ENCODE measurements around the gene POMT1. TPM values are rescaled to one million over a fixed set of nuclear protein-coding genes. Genes with fewer than 3 reads are reported as not detected.

Gene POMT1
- total RNA-seq, 3 donors from 2014 or later (not counting 1 experiment from before 2014, with no cell fraction given) = 35.5 to 38.8 (median 36.3) TPM

- Mint-ChIP-seq H3K9me3 (no peaks in the 10 kb centered on the region), H3K4me1 (peaks cover 6 to 10% of the 10 kb centered on the region in 2 donors), H3K27ac (peak overlapping the region in 1 of 2 donors; percentile 14), H3K36me3 (peaks cover 10% of the 10 kb centered on the region), H3K4me3 (no peak overlapping the region), H3K27me3 (ENCODE audit: low read depth in 2 of 2) (no peaks in the 10 kb centered on the region)
- no peak overlapping the region for H3K27ac ChIP-seq (ENCODE audit: low read length)
- no peaks in the 10 kb centered on the region for H3K4me1 ChIP-seq (ENCODE audit: control insufficient read depth, insufficient read depth, low read length)
- TF ChIP-seq, protein P1, sequence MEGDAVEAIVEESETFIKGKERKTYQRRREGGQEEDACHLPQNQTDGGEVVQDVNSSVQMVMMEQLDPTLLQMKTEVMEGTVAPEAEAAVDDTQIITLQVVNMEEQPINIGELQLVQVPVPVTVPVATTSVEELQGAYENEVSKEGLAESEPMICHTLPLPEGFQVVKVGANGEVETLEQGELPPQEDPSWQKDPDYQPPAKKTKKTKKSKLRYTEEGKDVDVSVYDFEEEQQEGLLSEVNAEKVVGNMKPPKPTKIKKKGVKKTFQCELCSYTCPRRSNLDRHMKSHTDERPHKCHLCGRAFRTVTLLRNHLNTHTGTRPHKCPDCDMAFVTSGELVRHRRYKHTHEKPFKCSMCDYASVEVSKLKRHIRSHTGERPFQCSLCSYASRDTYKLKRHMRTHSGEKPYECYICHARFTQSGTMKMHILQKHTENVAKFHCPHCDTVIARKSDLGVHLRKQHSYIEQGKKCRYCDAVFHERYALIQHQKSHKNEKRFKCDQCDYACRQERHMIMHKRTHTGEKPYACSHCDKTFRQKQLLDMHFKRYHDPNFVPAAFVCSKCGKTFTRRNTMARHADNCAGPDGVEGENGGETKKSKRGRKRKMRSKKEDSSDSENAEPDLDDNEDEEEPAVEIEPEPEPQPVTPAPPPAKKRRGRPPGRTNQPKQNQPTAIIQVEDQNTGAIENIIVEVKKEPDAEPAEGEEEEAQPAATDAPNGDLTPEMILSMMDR (IDR thresholded peaks at IDR 0.05) = no peak
- ATAC-seq = no peak
- intact Hi-C loops (cut with micrococcal nuclease) = no loop called here
- H3K4me3 ChIP-seq (ENCODE audit: low read length) = no peak overlapping the region
- no peak for DNase-seq
- H3K36me3 ChIP-seq (ENCODE audit: control insufficient read depth, insufficient read depth, low read length) = peaks cover 83% of the 10 kb centered on the region
- 96% methylated on average over 23 of the region's 24 CpGs for WGBS (ENCODE audit: insufficient coverage)
- no peaks in the 10 kb centered on the region for H3K9me3 ChIP-seq (ENCODE audit: control insufficient read depth, insufficient read depth, low read length)
- no peaks in the 10 kb centered on the region for H3K27me3 ChIP-seq (ENCODE audit: control insufficient read depth, insufficient read depth, low read length)
These were observed 38.2 kb upstream of the POMT1 start for GRCh38 chr9:131464354-131465000.

- no peaks in the 10 kb centered on the region for H3K27me3 Mint-ChIP-seq (ENCODE audit: low read depth in 2 of 2)
- H3K4me3 ChIP-seq (ENCODE audit: low read length) = no peak overlapping the region
- H3K9me3 Mint-ChIP-seq = no peaks in the 10 kb centered on the region
- no peak overlapping the region for H3K27ac Mint-ChIP-seq
- H3K4me1 Mint-ChIP-seq = peaks cover 15 to 17% of the 10 kb centered on the region in 2 donors
- no peak for DNase-seq
- no peaks in the 10 kb centered on the region for H3K27me3 ChIP-seq (ENCODE audit: control insufficient read depth, insufficient read depth, low read length)
- peaks cover 9% of the 10 kb centered on the region for H3K36me3 Mint-ChIP-seq
- 100% methylated on average over 5 of the region's 6 CpGs for whole genome bisulfite sequencing (ENCODE audit: insufficient coverage)
- no peaks in the 10 kb centered on the region for H3K4me1 ChIP-seq (ENCODE audit: control insufficient read depth, insufficient read depth, low read length)
- H3K36me3 ChIP-seq (ENCODE audit: control insufficient read depth, insufficient read depth, low read length) = peaks cover 83% of the 10 kb centered on the region
- H3K4me3 Mint-ChIP-seq = no peak overlapping the region
- H3K9me3 ChIP-seq (ENCODE audit: control insufficient read depth, insufficient read depth, low read length) = no peaks in the 10 kb centered on the region
- TF ChIP-seq, protein P1 (IDR thresholded peaks at IDR 0.05) = no peak
- intact Hi-C loops (cut with micrococcal nuclease) = no loop called here
- no peak for ATAC-seq
- H3K27ac ChIP-seq (ENCODE audit: low read length) = no peak overlapping the region
These were observed 37.3 kb upstream of the POMT1 start for GRCh38 chr9:131465401-131465800.

DNA sequence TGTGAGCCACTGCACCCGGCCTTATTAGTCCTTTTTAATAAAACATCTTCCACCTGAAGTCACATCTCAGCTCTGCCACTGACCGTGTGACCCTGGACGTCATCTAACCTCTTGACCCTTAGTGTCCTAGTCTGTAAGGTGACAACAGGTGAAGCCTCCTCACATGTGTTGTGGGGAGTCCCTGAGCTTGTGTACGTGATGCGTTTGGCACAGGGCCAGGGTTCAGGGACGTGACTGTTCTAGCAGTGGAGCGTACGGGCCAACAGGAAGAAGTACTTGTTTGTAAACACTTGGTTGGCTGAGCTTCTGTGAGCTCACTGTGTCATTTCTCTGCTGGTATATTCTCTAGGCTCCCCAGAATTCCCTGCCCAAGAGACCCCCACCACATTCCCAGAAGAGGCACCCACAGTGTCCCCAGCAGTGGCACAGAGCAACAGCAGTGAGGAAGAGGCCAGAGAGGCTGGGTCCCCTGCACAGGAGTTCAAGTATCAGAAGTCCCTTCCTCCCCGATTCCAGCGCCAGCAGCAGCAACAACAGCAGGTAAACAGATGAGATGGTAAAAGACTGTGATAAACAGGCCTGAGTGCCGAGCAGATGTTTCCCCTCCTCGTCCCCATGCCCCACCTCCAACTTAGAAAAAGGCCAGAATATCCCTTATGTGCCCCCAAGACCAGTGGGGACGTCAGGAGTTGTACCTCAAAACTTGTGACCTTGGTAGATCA is 35.3 kb upstream of the POMT1 start:
- Histone ChIP-seq H3K4me3 (ENCODE audit: low read length) (no peak overlapping the region), H3K9me3 (ENCODE audit: control insufficient read depth, insufficient read depth, low read length) (no peaks in the 10 kb centered on the region), H3K36me3 (ENCODE audit: control insufficient read depth, insufficient read depth, low read length) (peaks cover 83% of the 10 kb centered on the region), H3K27me3 (ENCODE audit: control insufficient read depth, insufficient read depth, low read length) (no peaks in the 10 kb centered on the region), H3K27ac (ENCODE audit: low read length) (no peak overlapping the region), H3K4me1 (ENCODE audit: control insufficient read depth, insufficient read depth, low read length) (no peaks in the 10 kb centered on the region)
- DNase-seq = no peak
- ATAC-seq = no peak
- TF ChIP-seq, protein P1 (IDR thresholded peaks at IDR 0.05) = no peak
- Mint-ChIP-seq H3K4me3 (no peak overlapping the region), H3K9me3 (no peaks in the 10 kb centered on the region), H3K27ac (no peak overlapping the region), H3K36me3 (no peaks in the 10 kb centered on the region), H3K27me3 (ENCODE audit: low read depth in 2 of 2) (no peaks in the 10 kb centered on the region), H3K4me1 (peaks cover 7 to 10% of the 10 kb centered on the region in 2 donors)
- intact Hi-C loops (cut with micrococcal nuclease) = no loop called here
- WGBS (ENCODE audit: insufficient coverage) = 97% methylated on average over 13 of the region's 13 CpGs

Measured in natural killer cell (primary cell).